Activated naive CD4-positive, alpha-beta T cell (primary cell): ENCODE data around the gene HNRNPA1L2.
A peak's percentile ranks its signal among the peaks of the same experiment; 100 is the strongest.
"Not testable (repeated sequence)": the region's sequence is repeated elsewhere in the genome, so short reads cannot be mapped to it uniquely, and the experiment has no call there.

Experiments
- DNase-seq, 4 experiments: peaks; one replicate each; lab custom pipeline; 2025; lab: John Stamatoyannopoulos, UW

Gene HNRNPA1L2

GRCh38 chr13:52642131-52642530 is at the start of gene HNRNPA1L2:
HNRNPA1L2 (plus strand) TSS chr13:52642431; CDS start chr13:52642493, 62 bp downstream.
- DNase-seq = no peak

DNA sequence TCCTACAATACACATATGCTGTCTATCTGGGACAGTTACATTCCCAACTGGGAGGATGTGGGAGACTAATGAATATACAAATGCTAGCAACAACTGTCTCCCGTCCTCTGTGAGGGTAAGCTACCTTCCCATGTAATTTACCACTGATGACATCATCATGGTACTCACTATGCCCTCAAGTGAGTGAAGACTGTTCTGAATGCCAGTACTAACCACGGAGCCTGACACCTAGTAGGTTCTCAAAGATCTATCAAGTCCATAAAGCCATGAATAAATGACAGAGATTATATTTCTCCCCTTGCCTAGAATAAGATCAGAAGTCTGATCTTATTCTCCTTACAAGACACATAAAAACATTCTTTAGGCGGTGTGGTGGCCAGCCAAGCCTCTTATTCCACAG is 49.1 kb upstream of the HNRNPA1L2 start:
- DNase-seq = not testable (repeated sequence)

DNA sequence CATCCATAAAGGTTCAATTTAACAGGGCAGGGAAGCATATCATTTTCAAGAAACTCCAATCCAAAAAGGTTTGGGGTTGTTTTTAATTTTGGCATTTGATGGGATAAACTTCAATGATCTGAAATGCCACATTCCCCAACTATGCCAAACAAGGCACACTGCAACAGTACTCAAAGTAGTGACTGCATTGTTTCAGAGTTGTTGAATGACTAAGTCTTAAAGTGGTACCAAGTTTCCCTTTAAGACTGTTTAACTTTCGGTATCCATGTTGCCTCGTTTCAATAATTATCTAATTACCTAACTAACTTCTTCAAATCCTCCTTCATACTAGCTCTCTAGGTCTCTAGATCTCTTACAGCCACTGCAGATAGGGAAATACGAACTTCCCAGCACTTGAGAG is 48.4 kb upstream of the HNRNPA1L2 start:
- not testable (repeated sequence) for DNase-seq

- DNase-seq = not testable (repeated sequence)
Observed at GRCh38 chr13:52594295-52594694, 47.9 kb upstream of the HNRNPA1L2 start.

DNA sequence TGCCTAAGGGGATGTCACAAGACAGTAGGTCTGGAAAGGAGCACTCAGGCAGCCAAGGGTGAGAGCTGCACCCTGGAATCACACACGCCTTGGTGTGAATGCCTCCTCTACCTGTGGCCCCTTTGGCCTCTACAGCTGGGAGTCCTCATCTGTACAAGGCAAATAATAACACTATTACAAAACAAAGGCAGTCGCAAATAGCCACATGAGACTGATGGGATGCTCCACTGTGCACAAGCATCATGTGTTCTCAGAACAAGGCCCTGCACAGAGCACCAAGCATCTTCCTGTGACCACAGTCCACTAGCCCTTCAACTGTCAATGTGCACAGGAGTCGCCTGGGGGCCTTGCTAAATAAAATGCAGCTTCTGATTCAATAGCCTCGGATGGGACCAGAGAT is 44.6 kb upstream of the HNRNPA1L2 start:
- no peak for DNase-seq

DNA sequence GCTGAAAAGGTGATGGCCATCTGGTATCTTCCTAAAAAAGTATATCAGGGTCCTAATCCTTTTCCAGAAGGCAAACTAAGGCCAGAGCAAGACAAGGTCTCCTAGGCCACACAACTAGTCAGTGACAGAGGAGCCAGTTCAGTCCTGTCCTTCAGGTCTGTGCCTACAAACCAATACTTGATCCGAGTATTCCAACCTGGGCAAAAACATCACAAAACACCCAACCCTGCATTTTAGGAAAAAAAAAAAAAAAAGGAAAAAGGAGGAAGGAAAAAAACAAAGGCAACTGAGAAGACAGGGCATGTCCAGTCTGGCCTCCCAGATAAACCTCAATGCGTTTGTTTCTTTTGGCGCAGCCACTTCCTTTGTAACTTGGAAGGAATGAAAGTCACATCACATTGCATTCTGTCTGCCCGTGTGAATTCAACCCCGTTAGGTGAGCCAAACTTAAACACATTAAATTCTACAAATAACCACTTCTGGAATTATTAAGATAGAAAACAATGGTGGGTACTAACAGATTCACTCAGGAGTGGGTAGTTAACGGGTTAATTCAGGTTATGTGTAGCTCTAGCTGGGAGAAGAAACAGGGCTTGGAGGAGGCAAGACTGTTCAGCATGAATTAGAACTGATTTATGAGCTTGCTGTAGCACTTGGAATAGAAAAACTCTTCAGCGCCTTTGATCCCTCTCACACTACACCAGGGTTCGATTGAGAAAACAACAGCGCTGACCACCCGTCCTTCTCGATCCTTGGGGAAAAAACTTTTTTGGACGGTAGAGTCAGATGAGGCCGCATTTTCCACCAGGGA is 43.0 kb upstream of the HNRNPA1L2 start:
- DNase-seq = no peak

DNA sequence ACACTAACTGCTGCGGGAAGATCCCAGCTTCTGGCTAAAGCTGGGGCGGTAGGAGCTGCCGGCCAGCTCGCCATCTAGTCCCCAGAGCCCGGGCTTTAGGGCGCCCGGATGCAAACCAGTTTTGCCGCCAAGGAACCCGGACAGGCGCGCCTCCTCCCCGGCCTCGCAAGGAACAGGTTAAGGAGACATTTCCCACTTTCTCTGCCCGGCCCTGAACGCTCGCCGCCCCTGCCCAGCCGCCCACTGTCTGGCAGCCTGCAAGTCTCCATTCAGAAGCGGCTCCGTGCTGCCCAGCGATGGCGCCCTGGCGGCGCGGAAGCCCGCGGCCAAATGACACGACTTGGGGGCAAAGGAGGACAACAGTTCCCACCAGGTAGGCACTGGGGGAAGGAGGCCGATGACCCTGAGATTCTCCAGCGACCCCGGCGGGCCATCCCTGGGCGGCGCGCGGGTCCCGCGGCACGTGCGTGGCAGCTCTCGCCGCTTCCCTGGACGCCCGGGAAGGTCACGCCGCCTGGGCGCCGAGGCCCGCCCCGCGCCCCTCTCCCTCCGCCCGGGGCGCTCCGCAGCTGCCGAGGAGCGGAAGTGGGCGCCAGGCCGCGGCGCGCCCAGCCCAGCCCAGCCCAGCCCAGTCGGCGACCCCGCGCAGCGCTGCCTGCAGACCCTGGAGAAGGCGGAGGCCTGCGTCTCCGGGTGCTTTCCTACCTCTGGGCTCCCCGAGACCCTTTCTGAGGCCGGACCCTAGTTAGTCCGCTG is 42.2 kb upstream of the HNRNPA1L2 start:
- DNase-seq = peak in 1 of 4 experiments; percentile 2

- no peak for DNase-seq
Observed at GRCh38 chr13:52600666-52601065, 41.6 kb upstream of the HNRNPA1L2 start.

GRCh38 chr13:52603316-52603715 is 38.9 kb upstream of the HNRNPA1L2 start:
- not testable (repeated sequence) for DNase-seq

DNA sequence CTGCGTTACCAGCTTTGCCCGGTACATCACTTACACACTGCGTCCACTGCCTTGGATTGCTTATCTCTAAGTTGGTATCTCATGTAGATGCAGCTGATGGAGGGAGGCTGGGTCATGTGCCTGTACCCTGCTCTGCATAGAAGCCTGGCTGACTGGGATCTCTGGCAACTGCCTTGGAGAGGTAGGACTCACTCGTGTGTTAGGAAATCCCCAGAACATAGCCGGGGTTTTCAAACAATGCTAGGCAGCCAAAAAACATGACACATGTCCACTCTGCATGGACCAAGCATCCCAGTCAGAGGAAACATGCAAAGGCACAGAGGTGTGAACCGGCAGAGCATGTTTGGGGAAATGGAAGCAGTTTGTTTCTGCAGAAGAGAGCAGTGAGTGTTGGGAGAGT is 36.1 kb upstream of the HNRNPA1L2 start:
- DNase-seq = not testable (repeated sequence)

GRCh38 chr13:52606795-52607194 is 35.4 kb upstream of the HNRNPA1L2 start:
- not testable (repeated sequence) for DNase-seq

GRCh38 chr13:52608184-52608583 is 34.0 kb upstream of the HNRNPA1L2 start:
- DNase-seq = not testable (repeated sequence)

- DNase-seq = not testable (repeated sequence)
Observed at GRCh38 chr13:52609013-52609606, 33.1 kb upstream of the HNRNPA1L2 start.

- not testable (repeated sequence) for DNase-seq
Observed at GRCh38 chr13:52610158-52610557, 32.1 kb upstream of the HNRNPA1L2 start.

DNA sequence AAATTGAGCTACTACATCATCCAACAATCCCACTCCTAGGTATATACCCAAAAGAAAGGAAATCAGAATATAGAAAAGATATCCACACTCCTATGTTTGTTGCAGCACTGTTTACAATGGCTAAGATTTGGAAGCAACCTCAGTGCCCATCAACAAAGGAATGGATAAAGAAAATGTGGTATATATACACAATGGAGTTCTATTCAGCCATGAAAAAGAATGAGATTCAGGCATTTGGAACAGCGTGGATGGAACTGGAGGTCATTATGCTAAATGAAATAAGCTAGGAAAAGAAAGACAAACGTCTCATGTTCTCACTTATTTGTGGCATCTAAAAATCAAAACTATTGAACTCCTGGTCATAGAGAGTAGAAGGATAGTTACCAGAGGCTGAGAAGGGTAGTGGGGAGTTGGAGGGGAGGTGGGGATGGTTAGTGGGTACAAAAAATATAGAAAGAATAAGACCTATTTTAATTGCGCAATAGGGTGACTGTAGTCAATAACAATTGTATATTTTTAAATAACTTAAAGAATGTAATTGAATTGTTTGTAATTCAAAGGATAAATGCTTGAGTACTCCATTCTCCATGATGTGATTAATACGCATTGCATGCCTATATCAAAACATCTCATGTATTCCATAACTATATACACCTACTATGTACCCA is 27.0 kb upstream of the HNRNPA1L2 start:
- DNase-seq = no peak

- no peak for DNase-seq
Observed at GRCh38 chr13:52615812-52616211, 26.4 kb upstream of the HNRNPA1L2 start.

DNA sequence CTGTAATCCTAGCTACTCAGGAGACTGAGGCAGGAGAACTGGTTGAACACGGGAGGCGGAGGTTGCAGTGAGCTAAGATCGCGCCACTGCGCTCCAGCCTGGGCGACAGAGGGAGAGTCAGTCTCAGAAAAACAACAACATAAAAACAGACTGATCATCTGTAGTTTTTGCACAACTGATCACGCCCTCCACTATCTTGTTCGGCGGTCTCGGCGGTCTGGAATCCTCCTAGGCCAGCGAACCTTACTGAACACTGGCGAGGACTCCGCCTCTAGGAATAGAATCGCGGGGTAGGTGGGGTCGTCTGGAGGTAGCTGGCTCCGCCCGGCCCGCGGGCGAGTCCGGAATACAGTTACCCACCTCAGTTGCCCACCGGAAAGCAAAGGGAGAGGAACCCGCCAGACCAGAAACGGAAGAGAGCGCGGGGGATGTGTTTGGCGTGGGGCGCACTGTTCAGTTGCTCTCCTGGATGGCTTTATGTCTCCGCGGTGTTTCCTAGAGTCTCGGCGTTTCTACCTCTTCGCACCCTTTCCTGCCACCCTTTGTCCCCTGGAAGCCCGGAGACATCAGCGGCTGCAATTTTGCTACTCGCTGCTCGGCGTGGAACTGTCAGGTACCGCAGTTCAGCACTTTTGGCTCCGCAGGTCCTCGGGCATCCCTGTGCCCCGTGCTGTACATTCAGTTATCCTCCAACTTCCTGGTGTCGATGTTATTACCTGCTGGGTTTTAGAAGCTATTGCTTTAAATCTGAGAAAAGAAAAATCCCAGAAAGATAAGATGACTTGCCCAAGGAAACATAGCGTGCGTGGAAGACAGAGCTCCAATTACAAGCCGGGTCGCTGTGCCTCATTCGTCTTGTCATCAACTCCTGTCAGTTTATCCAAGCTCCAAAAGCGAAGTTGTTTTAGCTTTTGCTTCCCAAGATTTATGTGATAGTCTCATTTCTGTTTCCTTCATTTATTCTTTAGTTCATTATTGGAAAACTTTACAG is 24.9 kb upstream of the HNRNPA1L2 start:
- peak; percentile 56 to 77 (median 64) for DNase-seq

GRCh38 chr13:52631083-52631690 is 11.0 kb upstream of the HNRNPA1L2 start:
- DNase-seq = not testable (repeated sequence)

DNA sequence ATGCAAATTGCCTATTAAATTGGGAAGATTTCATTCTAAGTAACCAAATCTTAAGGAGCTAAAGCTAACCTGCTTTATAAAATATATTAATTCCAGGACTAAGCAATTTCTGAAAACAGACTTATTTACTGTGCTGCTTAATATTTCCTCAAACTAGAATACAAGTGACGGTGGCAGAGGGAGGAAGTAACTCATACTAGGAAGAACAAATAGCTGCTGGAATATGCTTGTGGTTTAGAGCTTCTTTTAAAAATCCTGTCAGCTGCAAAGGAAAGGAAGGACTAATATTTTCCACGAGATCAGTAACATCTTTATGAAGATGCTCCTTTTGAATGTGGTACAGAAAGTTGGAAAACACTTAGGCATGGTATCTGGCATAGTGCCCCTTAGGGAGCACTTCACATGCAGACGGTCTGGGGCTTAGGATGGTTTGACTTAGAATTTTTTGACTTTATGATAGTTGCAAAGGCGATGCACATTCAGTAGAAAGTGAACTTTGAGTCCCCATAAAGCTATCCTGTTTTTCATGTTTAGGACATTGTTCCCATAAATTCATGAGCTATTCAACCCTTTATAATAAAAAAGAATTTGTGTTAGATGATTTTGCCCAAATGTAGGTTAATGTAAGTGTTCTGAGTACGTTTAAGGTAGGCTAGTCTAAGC is 3.4 kb upstream of the HNRNPA1L2 start:
- no peak for DNase-seq

- no peak for DNase-seq
Observed at GRCh38 chr13:52644108-52644507, 1.9 kb downstream of the HNRNPA1L2 start.
